Measurements from ENCODE around the gene PTK7. TPM values are rescaled to one million over a fixed set of nuclear protein-coding genes. Genes with fewer than 3 reads are reported as not detected.

The PTK7 gene
- total RNA-seq, 2 donors from 2014 or later, result 2.8 to 7.8 TPM

DNA sequence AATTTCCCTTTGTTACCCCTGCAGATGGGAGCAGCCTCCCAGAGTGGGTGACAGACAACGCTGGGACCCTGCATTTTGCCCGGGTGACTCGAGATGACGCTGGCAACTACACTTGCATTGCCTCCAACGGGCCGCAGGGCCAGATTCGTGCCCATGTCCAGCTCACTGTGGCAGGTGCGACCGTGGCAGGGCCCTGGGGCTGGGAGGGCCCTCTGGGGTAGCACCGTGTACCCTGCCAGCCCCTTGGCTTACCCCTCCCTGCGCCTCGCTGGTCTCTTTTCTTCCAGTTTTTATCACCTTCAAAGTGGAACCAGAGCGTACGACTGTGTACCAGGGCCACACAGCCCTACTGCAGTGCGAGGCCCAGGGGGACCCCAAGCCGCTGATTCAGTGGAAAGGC is 65.5 kb downstream of the PTK7 start:
- ATAC-seq (replicated peaks in 1 of 2) (no peak), DNase-seq (no peak)
- Mint-ChIP-seq H3K9me3 (no peaks in the 10 kb centered on the region), H3K4me1 (ENCODE audit: low read depth) (peaks cover 25% of the 10 kb centered on the region), H3K36me3 (ENCODE audit: insufficient read depth in 2 of 2) (no peaks in the 10 kb centered on the region), H3K27ac (no peak overlapping the region), H3K4me3 (no peak overlapping the region), H3K27me3 (ENCODE audit: low read depth) (no peaks in the 10 kb centered on the region)

DNA sequence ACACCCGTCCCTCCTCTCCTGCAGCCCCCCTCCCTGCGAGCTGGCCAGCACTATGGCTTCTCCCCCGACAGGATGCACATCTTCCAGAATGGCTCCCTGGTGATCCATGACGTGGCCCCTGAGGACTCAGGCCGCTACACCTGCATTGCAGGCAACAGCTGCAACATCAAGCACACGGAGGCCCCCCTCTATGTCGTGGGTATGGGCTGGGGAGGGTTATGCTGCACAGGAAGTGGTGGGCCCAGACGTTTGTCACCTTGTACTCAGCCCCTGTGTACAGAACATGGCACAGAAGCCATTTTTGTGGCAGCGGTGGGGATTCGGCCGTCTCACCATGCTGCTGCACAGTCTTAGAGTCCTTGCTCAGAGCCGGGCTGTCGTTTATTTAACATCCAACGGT is 66.0 kb downstream of the PTK7 start:
- Mint-ChIP-seq H3K27ac (no peak overlapping the region), H3K4me3 (peak overlapping the region in 1 of 2 donors; percentile 72), H3K9me3 (no peaks in the 10 kb centered on the region), H3K36me3 (ENCODE audit: insufficient read depth in 2 of 2) (no peaks in the 10 kb centered on the region), H3K4me1 (ENCODE audit: low read depth) (peaks cover 25% of the 10 kb centered on the region), H3K27me3 (ENCODE audit: low read depth) (no peaks in the 10 kb centered on the region)
- ATAC-seq (replicated peaks in 1 of 2) (peak in 1 of 2 donors; percentile 61), DNase-seq (peak in 1 of 2 donors; percentile 49)

DNA sequence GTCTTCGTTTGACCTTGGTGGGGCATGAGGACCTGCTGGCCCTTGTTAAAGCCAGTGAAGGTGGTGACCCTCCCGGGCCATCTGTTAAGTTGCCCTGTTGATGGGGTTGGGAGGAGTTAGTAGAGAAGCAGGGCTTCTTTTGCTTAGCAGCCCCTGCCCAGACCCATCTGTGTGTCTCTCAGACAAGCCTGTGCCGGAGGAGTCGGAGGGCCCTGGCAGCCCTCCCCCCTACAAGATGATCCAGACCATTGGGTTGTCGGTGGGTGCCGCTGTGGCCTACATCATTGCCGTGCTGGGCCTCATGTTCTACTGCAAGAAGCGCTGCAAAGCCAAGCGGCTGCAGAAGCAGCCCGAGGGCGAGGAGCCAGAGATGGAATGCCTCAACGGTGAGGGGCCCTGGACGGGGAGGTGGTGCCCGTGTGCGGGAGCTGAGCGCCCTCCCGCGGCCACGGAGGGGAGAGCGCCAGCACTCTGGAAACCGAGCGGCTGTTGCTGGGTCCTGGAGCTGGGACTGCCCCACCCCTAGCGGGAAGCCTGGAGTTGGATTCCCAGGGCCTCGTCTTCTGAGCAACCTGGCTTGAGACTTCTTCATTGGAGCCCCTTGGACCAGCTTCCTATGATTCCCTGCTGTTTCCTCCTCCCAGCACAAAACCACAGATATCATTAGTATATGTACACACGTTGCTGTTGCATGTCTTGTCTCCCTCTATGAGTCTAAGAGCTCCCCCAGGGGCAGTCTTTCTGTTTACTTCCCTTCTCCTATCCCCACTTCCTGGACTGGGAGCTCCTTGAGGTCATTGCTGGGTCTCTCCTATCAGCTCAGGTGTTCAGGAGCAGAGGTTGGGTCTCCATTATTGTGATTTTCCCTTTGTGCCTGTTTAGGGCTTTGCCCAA is 67.4 kb downstream of the PTK7 start:
- no peaks in the 10 kb centered on the region for H3K9me3 Mint-ChIP-seq
- H3K27me3 Mint-ChIP-seq (ENCODE audit: low read depth), result no peaks in the 10 kb centered on the region
- peak overlapping the region; percentile 23 for H3K27ac Mint-ChIP-seq
- no peaks in the 10 kb centered on the region for H3K36me3 Mint-ChIP-seq (ENCODE audit: insufficient read depth in 2 of 2)
- H3K4me1 Mint-ChIP-seq (ENCODE audit: low read depth), result peaks cover 29% of the 10 kb centered on the region
- ATAC-seq (replicated peaks in 1 of 2) (peak; percentile 92 to 99), DNase-seq (peak; percentile 82 to 88)
- H3K4me3 Mint-ChIP-seq, result peak overlapping the region; percentile 28 to 72

DNA sequence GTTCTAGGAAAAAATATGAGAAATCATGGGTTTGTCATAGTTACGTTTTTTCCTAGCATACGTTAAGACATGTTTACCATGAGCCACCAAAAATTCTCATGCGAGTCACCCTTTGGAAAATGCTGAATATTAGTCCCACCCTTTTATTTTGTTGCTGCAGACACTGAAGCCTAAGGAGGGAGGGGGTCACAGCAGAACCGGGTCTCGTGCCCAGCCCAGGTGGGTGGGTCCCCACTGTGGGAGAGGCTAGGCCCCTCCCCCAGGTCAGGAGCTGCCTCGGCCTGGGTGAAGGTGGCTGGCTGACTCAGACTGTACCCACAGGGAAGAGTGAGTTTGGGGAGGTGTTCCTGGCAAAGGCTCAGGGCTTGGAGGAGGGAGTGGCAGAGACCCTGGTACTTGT is 68.8 kb downstream of the PTK7 start:
- no peaks in the 10 kb centered on the region for H3K27me3 Mint-ChIP-seq (ENCODE audit: low read depth)
- H3K4me3 Mint-ChIP-seq, result no peak overlapping the region
- H3K4me1 Mint-ChIP-seq (ENCODE audit: low read depth), result peaks cover 30% of the 10 kb centered on the region
- H3K9me3 Mint-ChIP-seq, result no peaks in the 10 kb centered on the region
- no peak for ATAC-seq (replicated peaks in 1 of 2)
- H3K27ac Mint-ChIP-seq, result no peak overlapping the region
- DNase-seq, result no peak
- no peaks in the 10 kb centered on the region for H3K36me3 Mint-ChIP-seq (ENCODE audit: insufficient read depth in 2 of 2)

DNA sequence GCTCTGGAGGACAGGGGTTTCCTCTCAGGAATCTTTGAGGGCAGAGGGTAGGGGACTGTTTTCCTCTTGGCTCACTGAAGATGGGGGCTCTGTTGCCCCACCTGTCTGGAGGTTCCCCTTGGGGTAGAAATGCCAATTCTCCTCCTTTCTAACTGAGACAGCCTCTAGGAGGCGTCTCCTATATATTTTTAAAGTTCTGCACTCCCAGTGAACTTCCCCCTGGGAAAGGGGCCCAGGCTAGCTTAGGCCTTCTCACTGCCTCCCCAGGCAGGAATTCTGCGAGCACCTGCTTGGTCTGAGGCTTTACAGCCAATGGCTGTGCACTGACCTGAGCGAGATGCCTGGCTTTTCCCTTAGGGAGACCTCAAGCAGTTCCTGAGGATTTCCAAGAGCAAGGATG is 70.1 kb downstream of the PTK7 start:
- no peak overlapping the region for H3K4me3 Mint-ChIP-seq
- no peaks in the 10 kb centered on the region for H3K9me3 Mint-ChIP-seq
- H3K4me1 Mint-ChIP-seq (ENCODE audit: low read depth), result peaks cover 30% of the 10 kb centered on the region
- no peak overlapping the region for H3K27ac Mint-ChIP-seq
- DNase-seq (no peak), ATAC-seq (replicated peaks in 1 of 2) (no peak)
- no peaks in the 10 kb centered on the region for H3K27me3 Mint-ChIP-seq (ENCODE audit: low read depth)
- no peaks in the 10 kb centered on the region for H3K36me3 Mint-ChIP-seq (ENCODE audit: insufficient read depth in 2 of 2)

DNA sequence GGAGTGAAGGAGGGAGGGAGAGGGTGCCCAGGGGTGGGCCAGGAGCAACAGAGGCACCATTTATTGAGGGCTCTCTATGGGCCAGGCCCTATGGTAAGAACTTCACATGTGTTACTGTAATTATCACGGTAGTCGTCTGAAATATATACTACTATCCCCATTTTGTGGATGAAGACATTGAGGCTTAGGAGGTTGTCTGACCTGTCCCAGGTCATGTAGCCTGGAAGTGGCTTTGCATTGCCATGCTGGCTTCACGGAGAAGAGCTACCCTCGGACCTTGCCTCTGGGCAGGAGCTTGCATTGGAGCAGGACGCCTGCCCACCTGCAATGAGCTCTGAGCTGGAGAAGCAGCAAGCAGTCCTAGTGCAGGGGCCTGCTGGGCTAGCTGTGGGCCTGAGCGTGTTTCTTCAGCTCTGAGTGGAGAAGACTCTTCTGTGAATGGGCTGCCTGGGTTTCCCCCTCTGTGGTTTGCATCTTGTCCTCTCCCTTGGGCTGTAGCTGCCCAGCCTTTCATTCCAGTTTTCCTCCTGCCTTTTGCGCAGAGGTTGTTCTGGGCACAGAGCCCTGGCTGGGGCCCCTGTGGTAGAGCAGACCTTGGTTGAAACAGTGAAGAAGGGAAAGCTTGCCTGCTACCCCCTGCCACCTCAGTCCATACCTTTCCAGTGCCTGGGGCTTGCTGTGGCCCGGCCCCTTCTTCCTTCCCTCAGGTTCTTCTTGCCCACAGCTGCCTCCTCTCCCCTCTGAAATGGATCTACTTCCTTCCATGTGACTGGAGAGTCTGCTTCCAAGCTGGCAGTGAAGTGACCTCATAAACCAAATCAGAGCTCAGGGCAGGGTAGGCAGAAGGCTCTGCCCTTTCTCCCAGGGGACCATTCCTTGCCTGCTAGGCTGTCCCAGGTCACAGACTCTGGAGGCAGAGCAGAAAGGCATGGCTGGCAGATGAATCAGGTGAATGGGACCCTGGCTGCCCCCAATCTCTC is 70.9 kb downstream of the PTK7 start:
- no peaks in the 10 kb centered on the region for H3K9me3 Mint-ChIP-seq
- no peak for ATAC-seq (replicated peaks in 1 of 2)
- no peaks in the 10 kb centered on the region for H3K36me3 Mint-ChIP-seq (ENCODE audit: insufficient read depth in 2 of 2)
- H3K4me3 Mint-ChIP-seq, result no peak overlapping the region
- H3K27ac Mint-ChIP-seq, result no peak overlapping the region
- H3K4me1 Mint-ChIP-seq (ENCODE audit: low read depth), result peaks cover 24% of the 10 kb centered on the region
- DNase-seq, result no peak
- no peaks in the 10 kb centered on the region for H3K27me3 Mint-ChIP-seq (ENCODE audit: low read depth)

DNA sequence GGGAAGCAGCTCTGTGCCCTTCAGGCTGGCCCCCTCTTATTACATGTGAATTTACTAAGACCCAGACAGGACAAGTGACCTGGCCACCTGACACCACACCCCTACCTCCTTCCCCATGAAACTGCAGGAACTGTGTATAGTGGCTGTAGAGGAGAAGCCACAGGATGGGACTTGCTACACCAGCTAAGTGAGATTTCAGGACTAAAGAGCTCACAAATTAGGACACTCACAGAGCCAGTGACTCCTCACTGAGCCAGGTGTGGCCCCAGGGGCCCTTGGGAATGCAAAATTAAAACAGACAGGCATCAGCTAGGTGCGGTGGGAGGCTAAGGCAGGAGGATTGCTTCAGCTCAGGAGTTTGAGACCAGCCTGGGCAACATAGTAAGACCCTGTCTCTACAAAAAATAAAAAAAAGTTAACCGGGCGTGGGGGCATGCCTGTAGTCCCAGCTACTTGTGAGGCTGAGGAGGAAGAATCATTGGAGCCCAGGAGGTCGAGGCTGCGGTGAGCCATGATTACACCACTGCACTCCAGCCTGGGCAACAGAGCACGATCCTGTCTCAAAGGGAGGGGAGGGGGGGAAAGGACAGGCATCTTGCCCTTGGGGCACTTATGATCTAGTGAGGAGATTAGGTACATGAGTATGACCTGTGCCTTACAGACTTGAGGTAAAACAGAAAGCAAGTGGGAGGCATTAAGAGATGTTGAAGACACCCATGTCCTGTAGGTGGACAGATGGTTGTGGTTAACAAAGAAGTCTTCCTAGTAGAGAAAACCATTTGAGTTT is 71.8 kb downstream of the PTK7 start:
- H3K36me3 Mint-ChIP-seq (ENCODE audit: insufficient read depth in 2 of 2), result no peaks in the 10 kb centered on the region
- no peaks in the 10 kb centered on the region for H3K9me3 Mint-ChIP-seq
- H3K4me1 Mint-ChIP-seq (ENCODE audit: low read depth), result peaks cover 17% of the 10 kb centered on the region
- DNase-seq (no peak), ATAC-seq (replicated peaks in 1 of 2) (no peak)
- no peaks in the 10 kb centered on the region for H3K27me3 Mint-ChIP-seq (ENCODE audit: low read depth)
- H3K4me3 Mint-ChIP-seq, result no peak overlapping the region
- H3K27ac Mint-ChIP-seq, result peak overlapping the region; percentile 13

DNA sequence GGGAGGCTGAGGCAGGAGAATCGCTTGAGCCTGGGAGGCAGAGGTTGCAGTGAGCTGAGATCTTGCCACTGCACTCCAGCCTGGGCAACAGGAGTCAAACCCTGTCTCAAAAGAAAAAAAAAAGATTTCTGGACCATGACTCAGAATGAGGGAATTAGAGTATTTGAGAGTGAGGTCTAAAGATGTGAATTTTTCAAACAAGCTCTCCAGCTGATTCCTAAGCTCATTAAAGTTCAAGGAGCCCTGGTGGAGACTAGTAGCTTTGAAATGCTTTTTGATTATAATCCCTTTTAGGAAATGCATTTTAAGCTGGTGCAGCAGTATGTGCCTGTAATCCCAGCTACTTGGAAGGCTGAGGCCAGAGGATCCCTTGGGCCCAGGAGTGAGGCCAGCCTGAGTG is 73.2 kb downstream of the PTK7 start:
- ATAC-seq (replicated peaks in 1 of 2) (no peak), DNase-seq (no peak)
- Mint-ChIP-seq H3K36me3 (ENCODE audit: insufficient read depth in 2 of 2) (no peaks in the 10 kb centered on the region), H3K4me3 (no peak overlapping the region), H3K27me3 (ENCODE audit: low read depth) (no peaks in the 10 kb centered on the region), H3K9me3 (no peaks in the 10 kb centered on the region), H3K4me1 (ENCODE audit: low read depth) (peaks cover 5% of the 10 kb centered on the region), H3K27ac (no peak overlapping the region)

DNA sequence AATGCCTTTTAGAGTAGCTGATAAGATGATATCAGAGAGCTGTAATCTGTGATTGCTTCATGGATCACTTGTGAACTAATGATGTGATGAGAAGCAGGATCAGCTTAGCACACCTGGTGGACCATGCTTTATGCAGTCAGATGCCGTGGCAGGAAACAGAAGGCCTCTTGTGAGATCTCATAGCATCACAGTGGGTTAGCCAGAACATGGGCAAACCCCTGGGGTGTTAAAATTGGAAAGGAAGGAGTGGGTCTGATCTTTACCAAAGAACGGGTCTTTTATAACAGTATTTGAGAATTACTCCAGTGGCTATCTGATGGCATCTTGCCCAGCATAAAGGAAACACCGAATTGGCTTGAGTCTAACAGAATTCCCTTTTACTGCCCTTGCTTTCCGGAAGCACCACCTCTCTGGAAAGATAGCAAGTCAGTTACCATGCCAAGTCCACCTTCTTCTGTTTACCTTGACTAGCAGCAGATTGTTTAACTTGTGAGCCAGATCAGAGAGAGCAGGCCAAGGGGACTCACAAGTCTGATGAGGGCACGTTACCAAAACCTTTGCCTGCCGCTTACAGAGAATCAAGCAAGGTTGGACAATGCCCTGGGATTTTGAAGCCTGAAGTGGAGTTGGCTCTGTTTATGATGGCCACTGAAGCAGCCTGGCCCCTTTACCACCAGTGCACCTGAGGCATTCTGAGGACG is 74.1 kb downstream of the PTK7 start:
- no peaks in the 10 kb centered on the region for H3K9me3 Mint-ChIP-seq
- H3K4me1 Mint-ChIP-seq (ENCODE audit: low read depth), result peaks cover 5% of the 10 kb centered on the region
- no peaks in the 10 kb centered on the region for H3K36me3 Mint-ChIP-seq (ENCODE audit: insufficient read depth in 2 of 2)
- no peaks in the 10 kb centered on the region for H3K27me3 Mint-ChIP-seq (ENCODE audit: low read depth)
- H3K4me3 Mint-ChIP-seq, result no peak overlapping the region
- no peak overlapping the region for H3K27ac Mint-ChIP-seq
- no peak for ATAC-seq (replicated peaks in 1 of 2)
- no peak for DNase-seq

DNA sequence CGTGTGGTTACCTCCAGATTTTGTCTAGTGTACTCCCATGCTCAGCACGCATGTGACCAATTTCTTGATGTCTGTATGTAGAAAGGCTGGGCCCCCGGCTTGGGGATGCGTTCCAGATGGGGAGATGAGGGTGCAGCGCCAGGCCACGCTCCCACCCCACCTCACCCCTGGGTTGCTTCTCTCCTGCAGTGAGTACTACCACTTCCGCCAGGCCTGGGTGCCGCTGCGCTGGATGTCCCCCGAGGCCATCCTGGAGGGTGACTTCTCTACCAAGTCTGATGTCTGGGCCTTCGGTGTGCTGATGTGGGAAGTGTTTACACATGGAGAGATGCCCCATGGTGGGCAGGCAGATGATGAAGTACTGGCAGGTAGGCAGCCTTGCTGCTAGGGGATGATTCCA is 83.5 kb downstream of the PTK7 start:
- no peak overlapping the region for H3K4me3 Mint-ChIP-seq
- no peak for DNase-seq
- H3K27ac Mint-ChIP-seq, result no peak overlapping the region

DNA sequence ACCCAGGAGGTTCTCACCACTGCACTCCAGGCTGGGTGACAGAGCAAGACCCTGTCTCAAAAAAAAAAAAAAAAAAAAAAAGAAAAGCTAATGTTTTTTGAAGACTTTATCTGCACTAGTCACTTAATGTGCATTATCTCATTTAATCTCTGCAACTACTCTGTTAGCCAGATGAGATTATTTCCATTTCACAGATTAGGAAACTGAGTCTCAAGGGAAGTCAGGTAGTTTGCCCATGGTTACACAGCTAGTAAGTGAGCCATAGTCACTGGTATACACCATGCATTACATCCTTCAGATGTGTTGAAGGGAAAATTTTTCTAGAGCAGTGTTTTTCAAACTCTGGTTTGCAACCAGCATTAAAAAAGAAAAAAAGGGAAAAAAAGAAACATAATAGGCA is 87.8 kb downstream of the PTK7 start:
- H3K4me1 Mint-ChIP-seq (ENCODE audit: low read depth), result no peaks in the 10 kb centered on the region
- H3K27ac Mint-ChIP-seq, result no peak overlapping the region

More for the DNA sequence above, 83.5 kb downstream of the PTK7 start:
- H3K27me3 Mint-ChIP-seq (ENCODE audit: low read depth), result no peaks in the 10 kb centered on the region
- ATAC-seq (replicated peaks in 1 of 2), result no peak
- H3K4me1 Mint-ChIP-seq (ENCODE audit: low read depth), result no peaks in the 10 kb centered on the region
- no peaks in the 10 kb centered on the region for H3K9me3 Mint-ChIP-seq
- H3K36me3 Mint-ChIP-seq (ENCODE audit: insufficient read depth in 2 of 2), result no peaks in the 10 kb centered on the region

DNA sequence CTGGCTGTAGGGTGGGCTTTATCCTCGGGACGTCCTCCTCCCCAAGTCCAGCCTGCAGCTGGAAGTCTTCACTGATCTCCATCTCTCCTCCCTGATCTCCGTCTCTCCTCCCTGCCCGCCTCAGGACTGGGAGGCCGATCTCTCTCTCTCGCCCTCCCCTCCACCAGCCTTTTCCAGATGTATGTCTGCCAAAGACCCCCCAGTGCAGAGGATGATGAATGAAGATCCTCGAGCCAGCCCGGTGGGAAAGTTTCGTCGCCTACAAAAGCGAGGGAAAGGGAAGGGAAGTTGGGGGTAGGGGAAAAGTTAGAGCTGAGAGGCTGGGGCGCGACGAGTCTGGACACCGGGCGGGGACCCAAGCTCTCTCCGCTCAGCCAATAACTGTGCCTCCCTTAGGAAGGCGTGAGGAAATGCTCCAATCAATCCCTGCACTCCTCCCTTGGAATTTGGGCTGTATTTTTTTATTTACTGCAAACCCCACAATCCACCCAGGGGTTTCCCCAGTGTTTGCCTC is 94.4 kb downstream of the PTK7 start:
- Mint-ChIP-seq H3K36me3 (ENCODE audit: insufficient read depth in 2 of 2) (peaks cover 7 to 12% of the 10 kb centered on the region in 2 donors), H3K9me3 (no peaks in the 10 kb centered on the region), H3K27me3 (ENCODE audit: low read depth) (no peaks in the 10 kb centered on the region), H3K4me3 (peak overlapping the region; percentile 89 to 96), H3K27ac (peak overlapping the region; percentile 75), H3K4me1 (ENCODE audit: low read depth) (peaks cover 39% of the 10 kb centered on the region)
- DNase-seq (no peak), ATAC-seq (replicated peaks in 1 of 2) (no peak)

More for the DNA sequence above, 87.8 kb downstream of the PTK7 start:
- Mint-ChIP-seq H3K4me3 (no peak overlapping the region), H3K27me3 (ENCODE audit: low read depth) (no peaks in the 10 kb centered on the region), H3K36me3 (ENCODE audit: insufficient read depth in 2 of 2) (no peaks in the 10 kb centered on the region), H3K9me3 (no peaks in the 10 kb centered on the region)
- no peak for ATAC-seq (replicated peaks in 1 of 2)
- no peak for DNase-seq

Data from activated T-cell treated with anti-CD3 and anti-CD28 coated beads, Interleukin-2, amount 50 U/mL, for 72 hours (primary cell).